ENCODE measurements around the gene ZNF835. TPM values are rescaled to one million over a fixed set of nuclear protein-coding genes. Genes with fewer than 3 reads are reported as not detected.

The ZNF835 gene
- total and polyA plus RNA-seq, 10 of the 15 experiments (the other 5 are each of a cell fraction or from before 2014, with no cell fraction given) = not detected

DNA sequence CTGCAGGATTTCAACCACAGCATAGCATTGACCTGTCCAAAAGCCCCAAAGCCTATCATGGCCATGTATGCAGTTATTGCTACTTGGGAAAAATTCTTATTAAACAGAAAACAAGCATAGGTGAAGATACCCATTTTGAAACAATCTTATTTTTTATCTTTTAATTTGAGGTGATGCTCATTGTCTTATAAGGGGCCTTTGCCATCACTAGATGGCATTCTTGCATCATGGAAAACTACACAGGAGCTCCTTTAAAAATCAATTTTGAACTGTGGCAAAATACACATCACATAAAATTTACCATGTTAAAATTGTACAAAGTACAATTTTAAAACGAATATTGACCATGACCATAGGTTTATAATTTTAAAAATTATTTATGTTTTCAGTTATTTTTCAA lies 38.9 kb upstream of the ZNF835 start (continued):
- TF ChIP-seq, protein P1, sequence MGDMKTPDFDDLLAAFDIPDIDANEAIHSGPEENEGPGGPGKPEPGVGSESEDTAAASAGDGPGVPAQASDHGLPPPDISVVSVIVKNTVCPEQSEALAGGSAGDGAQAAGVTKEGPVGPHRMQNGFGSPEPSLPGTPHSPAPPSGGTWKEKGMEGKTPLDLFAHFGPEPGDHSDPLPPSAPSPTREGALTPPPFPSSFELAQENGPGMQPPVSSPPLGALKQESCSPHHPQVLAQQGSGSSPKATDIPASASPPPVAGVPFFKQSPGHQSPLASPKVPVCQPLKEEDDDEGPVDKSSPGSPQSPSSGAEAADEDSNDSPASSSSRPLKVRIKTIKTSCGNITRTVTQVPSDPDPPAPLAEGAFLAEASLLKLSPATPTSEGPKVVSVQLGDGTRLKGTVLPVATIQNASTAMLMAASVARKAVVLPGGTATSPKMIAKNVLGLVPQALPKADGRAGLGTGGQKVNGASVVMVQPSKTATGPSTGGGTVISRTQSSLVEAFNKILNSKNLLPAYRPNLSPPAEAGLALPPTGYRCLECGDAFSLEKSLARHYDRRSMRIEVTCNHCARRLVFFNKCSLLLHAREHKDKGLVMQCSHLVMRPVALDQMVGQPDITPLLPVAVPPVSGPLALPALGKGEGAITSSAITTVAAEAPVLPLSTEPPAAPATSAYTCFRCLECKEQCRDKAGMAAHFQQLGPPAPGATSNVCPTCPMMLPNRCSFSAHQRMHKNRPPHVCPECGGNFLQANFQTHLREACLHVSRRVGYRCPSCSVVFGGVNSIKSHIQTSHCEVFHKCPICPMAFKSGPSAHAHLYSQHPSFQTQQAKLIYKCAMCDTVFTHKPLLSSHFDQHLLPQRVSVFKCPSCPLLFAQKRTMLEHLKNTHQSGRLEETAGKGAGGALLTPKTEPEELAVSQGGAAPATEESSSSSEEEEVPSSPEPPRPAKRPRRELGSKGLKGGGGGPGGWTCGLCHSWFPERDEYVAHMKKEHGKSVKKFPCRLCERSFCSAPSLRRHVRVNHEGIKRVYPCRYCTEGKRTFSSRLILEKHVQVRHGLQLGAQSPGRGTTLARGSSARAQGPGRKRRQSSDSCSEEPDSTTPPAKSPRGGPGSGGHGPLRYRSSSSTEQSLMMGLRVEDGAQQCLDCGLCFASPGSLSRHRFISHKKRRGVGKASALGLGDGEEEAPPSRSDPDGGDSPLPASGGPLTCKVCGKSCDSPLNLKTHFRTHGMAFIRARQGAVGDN (IDR thresholded peaks at IDR 0.05) = no peak
- TF ChIP-seq NR2C1 (IDR thresholded peaks at IDR 0.05) (no peak), FOXK2 (IDR thresholded peaks at IDR 0.05) (no peak)

DNA sequence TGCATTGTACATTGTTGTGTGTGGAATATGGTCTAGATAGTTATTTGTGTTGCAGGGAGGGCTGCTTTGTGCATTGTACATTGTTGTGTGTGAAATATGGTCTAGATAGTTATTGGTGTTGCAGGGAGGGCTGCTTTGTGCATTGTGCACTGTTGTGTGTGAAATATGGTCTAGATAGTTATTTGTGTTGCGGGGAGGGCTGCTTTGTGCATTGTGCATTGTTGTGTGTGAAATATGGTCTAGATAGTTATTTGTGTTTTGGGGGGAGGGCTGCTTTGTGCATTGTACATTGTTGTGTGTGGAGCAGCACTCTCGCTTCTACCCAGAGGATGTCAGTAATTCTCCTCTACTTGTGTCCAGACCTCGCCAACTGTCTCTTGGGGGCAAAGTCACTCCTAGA lies 36.3 kb upstream of the ZNF835 start:
- Histone ChIP-seq H3K4me1 (ENCODE audit: control insufficient read depth, insufficient read depth, low read length) (no peaks in the 10 kb centered on the region), H3K36me3 (ENCODE audit: control insufficient read depth in 2 of 2, insufficient read depth in 2 of 2, low read length in 1 of 2) (no peaks in the 10 kb centered on the region), H3K27me3 (replicated peaks in 1 of 2; ENCODE audit: control insufficient read depth in 2 of 2, insufficient read depth in 2 of 2, low read length in 1 of 2) (no peaks in the 10 kb centered on the region), H3K9ac (ENCODE audit: control insufficient read depth, insufficient read depth, low read length) (no peak overlapping the region), H3K4me2 (ENCODE audit: control insufficient read depth, insufficient read depth) (no peak overlapping the region), H2AFZ (ENCODE audit: control insufficient read depth, low read depth, low read length) (no peak overlapping the region), H3K79me2 (ENCODE audit: control insufficient read depth, insufficient read depth, low read length) (no peaks in the 10 kb centered on the region), H3K4me3 (no peak overlapping the region), H3K9me3 (replicated peaks; ENCODE audit: control insufficient read depth, insufficient read depth, low read length) (no peaks in the 10 kb centered on the region), H4K20me1 (ENCODE audit: control insufficient read depth, insufficient read depth) (no peaks in the 10 kb centered on the region), H3K27ac (ENCODE audit: control insufficient read depth, insufficient read depth) (no peak overlapping the region)
- intact Hi-C loops (cut with micrococcal nuclease; ENCODE audit: unreplicated experiment) = no loop called here
- FAIRE-seq (no peak), DNase-seq (ENCODE audit: low read depth, low spot score) (no peak), ATAC-seq (no peak)
- RAD21 ChIA-PET (ENCODE audit: unreplicated experiment) = no interaction called here
- no peak for TF ChIP-seq FOS (IDR thresholded peaks at IDR 0.05; ENCODE audit: borderline replicate concordance, extremely low read depth, insufficient read length)
- TF ChIP-seq ZNF274 (IDR thresholded peaks at IDR 0.05; ENCODE audit: insufficient read depth, insufficient read length) = no peak
- TF ChIP-seq, protein P2, sequence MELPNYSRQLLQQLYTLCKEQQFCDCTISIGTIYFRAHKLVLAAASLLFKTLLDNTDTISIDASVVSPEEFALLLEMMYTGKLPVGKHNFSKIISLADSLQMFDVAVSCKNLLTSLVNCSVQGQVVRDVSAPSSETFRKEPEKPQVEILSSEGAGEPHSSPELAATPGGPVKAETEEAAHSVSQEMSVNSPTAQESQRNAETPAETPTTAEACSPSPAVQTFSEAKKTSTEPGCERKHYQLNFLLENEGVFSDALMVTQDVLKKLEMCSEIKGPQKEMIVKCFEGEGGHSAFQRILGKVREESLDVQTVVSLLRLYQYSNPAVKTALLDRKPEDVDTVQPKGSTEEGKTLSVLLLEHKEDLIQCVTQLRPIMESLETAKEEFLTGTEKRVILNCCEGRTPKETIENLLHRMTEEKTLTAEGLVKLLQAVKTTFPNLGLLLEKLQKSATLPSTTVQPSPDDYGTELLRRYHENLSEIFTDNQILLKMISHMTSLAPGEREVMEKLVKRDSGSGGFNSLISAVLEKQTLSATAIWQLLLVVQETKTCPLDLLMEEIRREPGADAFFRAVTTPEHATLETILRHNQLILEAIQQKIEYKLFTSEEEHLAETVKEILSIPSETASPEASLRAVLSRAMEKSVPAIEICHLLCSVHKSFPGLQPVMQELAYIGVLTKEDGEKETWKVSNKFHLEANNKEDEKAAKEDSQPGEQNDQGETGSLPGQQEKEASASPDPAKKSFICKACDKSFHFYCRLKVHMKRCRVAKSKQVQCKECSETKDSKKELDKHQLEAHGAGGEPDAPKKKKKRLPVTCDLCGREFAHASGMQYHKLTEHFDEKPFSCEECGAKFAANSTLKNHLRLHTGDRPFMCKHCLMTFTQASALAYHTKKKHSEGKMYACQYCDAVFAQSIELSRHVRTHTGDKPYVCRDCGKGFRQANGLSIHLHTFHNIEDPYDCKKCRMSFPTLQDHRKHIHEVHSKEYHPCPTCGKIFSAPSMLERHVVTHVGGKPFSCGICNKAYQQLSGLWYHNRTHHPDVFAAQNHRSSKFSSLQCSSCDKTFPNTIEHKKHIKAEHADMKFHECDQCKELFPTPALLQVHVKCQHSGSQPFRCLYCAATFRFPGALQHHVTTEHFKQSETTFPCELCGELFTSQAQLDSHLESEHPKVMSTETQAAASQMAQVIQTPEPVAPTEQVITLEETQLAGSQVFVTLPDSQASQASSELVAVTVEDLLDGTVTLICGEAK (IDR thresholded peaks at IDR 0.05; ENCODE audit: borderline replicate concordance) = no peak
- no peak for TF ChIP-seq SMAD5 (IDR thresholded peaks at IDR 0.05; ENCODE audit: low read depth)
- TF ChIP-seq, protein P3, sequence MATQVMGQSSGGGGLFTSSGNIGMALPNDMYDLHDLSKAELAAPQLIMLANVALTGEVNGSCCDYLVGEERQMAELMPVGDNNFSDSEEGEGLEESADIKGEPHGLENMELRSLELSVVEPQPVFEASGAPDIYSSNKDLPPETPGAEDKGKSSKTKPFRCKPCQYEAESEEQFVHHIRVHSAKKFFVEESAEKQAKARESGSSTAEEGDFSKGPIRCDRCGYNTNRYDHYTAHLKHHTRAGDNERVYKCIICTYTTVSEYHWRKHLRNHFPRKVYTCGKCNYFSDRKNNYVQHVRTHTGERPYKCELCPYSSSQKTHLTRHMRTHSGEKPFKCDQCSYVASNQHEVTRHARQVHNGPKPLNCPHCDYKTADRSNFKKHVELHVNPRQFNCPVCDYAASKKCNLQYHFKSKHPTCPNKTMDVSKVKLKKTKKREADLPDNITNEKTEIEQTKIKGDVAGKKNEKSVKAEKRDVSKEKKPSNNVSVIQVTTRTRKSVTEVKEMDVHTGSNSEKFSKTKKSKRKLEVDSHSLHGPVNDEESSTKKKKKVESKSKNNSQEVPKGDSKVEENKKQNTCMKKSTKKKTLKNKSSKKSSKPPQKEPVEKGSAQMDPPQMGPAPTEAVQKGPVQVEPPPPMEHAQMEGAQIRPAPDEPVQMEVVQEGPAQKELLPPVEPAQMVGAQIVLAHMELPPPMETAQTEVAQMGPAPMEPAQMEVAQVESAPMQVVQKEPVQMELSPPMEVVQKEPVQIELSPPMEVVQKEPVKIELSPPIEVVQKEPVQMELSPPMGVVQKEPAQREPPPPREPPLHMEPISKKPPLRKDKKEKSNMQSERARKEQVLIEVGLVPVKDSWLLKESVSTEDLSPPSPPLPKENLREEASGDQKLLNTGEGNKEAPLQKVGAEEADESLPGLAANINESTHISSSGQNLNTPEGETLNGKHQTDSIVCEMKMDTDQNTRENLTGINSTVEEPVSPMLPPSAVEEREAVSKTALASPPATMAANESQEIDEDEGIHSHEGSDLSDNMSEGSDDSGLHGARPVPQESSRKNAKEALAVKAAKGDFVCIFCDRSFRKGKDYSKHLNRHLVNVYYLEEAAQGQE (IDR thresholded peaks at IDR 0.05; ENCODE audit: low read depth, low read length) = no peak
- no peak for TF ChIP-seq RB1 (IDR thresholded peaks at IDR 0.05; ENCODE audit: borderline replicate concordance)
- no peak for TF ChIP-seq MTA2 (IDR thresholded peaks at IDR 0.05; ENCODE audit: low read depth)
- no peak for TF ChIP-seq PAX5 (IDR thresholded peaks at IDR 0.05; ENCODE audit: borderline replicate concordance, low read depth, low read length)
- no peak for TF ChIP-seq CHD1 (IDR thresholded peaks at IDR 0.05; ENCODE audit: low read depth, low read length)
- TF ChIP-seq CHD4 (IDR thresholded peaks at IDR 0.05) = no peak
- no TSS peak for BruUV-seq (replicated peaks)
- CTCF ChIA-PET = no interaction called here
- in situ Hi-C loops (cut with MboI) = no loop called here
- POLR2A ChIA-PET = no interaction called here
- SMC1A ChIA-PET (ENCODE audit: uncharacterized antibody, unreplicated experiment) = no interaction called here
- 5% methylated on average over 3 of the region's 3 CpGs for WGBS (ENCODE audit: insufficient coverage, insufficient replicate concordance, low lambda C conversion rate, missing lambda C conversion rate)

All from GM12878 (cell line).